CD4-positive, alpha-beta T cell treated with Interferon alpha-2 for 1 hour (primary cell): ENCODE results near the gene SULT2B1.

ENCODE experiments used
- DNase-seq, 2 donors: peaks; one replicate each; pipeline ENCODE4 v3.0.0-alpha.2; 2020 to 2022

SULT2B1 gene

GRCh38 chr19:48606463-48607358 lies 54.7 kb downstream of the SULT2B1 start, which contains the start of gene SPACA4:
Gene SPACA4, plus strand, starts transcription at chr19:48606742. Its CDS starts 237 bp downstream, at chr19:48606979.
- no peak for DNase-seq

DNA sequence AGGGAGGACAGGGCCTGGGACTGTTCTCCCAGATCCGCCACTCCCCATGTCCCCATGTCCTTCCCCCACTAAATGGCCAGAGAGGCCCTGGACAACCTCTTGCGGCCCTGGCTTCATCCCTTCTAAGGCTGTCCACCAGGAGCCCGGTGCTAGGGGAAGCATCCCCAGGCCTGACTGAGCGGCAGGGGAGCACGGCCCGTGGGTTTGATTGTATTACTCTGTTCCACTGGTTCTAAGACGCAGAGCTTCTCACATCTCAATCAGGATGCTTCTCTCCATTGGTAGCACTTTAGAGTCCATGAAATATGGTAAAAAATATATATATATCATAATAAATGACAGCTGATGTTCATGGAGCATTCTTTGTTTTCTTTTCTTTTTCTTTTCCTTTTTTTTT lies 55.4 kb downstream of the SULT2B1 start:
- no peak for DNase-seq

GRCh38 chr19:48608798-48609263 lies 56.9 kb downstream of the SULT2B1 start:
- DNase-seq: peak; percentile 68 to 76

DNA sequence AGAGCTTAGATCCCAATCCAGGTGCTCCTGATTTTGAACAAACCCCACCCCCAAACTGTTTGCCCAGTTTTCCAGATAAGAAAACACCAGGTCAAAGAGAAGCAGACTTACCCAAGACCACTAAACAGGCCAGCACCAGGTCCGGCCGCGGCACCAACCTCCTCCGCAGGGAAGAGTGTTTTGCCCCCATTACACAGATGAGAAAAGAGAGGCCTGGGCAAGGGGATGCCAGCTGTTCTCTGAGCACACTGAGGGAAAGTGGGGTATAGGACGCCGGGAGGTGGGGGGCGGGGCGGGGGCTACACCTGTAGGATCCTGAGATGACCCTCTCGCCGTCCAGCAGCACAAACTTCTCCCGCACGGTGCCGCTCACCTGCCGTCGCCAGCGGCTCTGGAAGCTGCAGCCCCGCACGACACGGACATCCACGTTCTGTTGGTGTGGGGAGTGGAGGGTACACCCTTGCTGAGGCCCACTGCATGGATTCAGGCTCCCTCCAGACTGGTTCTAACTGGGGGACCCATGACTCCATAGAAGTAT lies 57.7 kb downstream of the SULT2B1 start:
- no peak for DNase-seq

DNA sequence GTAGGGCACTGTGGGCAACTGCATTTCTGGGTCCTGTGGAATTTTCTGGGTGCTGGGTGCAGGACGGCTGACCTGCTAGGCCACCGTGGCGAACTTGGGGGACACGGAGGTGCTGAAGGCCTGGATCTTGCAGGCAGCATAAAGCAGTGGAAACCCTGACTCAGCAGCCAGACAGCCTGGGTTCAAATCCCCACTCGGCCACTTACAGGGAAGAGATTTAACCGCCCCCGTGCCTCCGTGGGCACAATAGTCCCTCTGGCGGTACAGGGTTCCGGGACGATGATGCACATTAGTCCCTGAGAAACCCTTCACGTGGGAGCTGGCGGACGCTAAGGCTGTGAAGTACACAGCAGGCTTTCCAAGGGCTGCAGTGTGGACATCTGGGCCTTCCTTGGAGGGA lies 59.9 kb downstream of the SULT2B1 start:
- DNase-seq: no peak

GRCh38 chr19:48613024-48613851 lies 61.3 kb downstream of the SULT2B1 start:
- no peak for DNase-seq

GRCh38 chr19:48613852-48614435 lies 62.0 kb downstream of the SULT2B1 start:
- DNase-seq: no peak

DNA sequence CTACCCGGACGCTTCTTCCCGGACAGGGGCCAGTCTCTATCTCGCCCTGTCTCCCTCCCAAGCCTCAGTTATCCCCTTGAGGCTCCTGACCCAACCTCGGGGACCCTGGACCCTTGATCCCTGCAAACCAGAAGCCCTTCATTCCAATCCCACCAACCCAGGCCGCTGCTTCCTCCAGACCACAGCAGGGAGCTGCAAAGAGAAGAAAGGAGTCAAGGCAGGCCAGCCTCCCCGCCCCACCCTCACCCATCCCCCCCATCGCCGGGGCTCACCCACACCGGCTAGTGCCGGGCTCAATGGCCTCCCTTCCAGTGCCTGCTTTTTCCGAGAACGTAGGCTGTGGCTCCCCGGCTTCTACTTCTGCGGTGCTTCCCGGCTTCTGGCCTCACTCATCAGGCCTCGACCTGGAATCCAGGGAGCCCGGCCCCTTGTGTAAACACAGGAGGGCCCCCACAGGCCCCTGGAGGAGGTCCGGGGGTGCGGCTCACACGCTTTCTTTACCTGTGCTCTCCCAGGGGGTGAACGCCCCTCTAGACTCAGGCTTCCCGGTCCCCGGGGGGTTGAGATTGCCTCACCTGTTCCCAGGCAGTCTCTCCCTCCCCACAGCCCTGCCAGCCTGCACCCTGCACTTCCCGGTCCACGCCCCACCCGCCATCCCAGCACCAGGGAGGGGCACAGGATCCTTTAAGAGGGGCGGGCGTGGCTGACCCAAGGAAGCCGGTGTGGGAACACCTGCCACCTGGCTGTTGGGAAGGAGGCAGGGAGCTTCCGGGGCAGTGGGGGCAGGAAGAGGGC lies 62.7 kb downstream of the SULT2B1 start, which contains the start of gene FAM83E:
Gene FAM83E, minus strand, starts transcription at position 641 of the 795 bp plus-strand sequence. CDS start 1,704 bp downstream, outside the sequence.
- DNase-seq: no peak

GRCh38 chr19:48615231-48616040 lies 63.5 kb downstream of the SULT2B1 start:
- no peak for DNase-seq

- peak in 1 of 2 donors; percentile 31 for DNase-seq
Measured at GRCh38 chr19:48616041-48616436, 64.1 kb downstream of the SULT2B1 start.

GRCh38 chr19:48616491-48617056 lies 64.6 kb downstream of the SULT2B1 start:
- DNase-seq: peak in 1 of 2 donors; percentile 35

- no peak for DNase-seq
Measured at GRCh38 chr19:48617146-48617937, 65.4 kb downstream of the SULT2B1 start.

GRCh38 chr19:48618278-48618915 lies 66.4 kb downstream of the SULT2B1 start:
- DNase-seq: no peak

- DNase-seq: peak; percentile 98
Measured at GRCh38 chr19:48618916-48619691, 67.1 kb downstream of the SULT2B1 start, which contains the start of the genes RPL18 and SPHK2. Gene RPL18, minus strand, starts transcription at chr19:48619178. Its CDS starts 35 bp downstream, at chr19:48619143. Gene SPHK2, plus strand, starts transcription at chr19:48619506. Its CDS starts 1,009 bp downstream, at chr19:48620515.

- no peak for DNase-seq
Measured at GRCh38 chr19:48619692-48620585, 68.0 kb downstream of the SULT2B1 start.

DNA sequence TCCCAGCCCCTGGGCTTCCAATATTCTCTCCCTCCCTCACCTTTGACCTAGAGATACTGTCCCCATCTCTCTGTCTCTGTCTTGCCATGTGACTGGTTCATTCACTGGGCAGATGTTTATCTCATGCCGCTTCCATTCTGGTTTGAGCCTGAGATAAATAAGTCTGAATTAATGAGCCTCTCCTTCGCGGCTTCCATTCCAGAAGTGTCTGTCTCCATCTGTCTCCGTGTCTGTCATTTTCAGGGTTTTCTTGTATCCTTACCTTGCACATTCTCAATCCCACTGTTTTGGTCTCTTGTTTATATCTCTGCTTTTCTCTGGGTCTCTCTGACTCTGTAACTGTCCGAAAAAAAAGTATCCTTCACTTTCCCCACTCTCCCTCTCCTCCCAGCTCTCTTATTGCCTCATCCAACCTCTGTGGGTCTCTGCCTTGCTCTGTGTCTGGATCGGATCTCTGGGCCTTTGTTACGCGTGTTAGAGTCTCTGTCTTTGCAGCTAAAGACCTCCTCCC lies 71.6 kb downstream of the SULT2B1 start:
- DNase-seq: no peak
